Measurements from ENCODE around the gene COL26A1. TPM values are rescaled to one million over a fixed set of nuclear protein-coding genes. Genes with fewer than 3 reads are reported as not detected.

The COL26A1 gene
- total RNA-seq, 1 experiment from 2014 or later: not detected

DNA sequence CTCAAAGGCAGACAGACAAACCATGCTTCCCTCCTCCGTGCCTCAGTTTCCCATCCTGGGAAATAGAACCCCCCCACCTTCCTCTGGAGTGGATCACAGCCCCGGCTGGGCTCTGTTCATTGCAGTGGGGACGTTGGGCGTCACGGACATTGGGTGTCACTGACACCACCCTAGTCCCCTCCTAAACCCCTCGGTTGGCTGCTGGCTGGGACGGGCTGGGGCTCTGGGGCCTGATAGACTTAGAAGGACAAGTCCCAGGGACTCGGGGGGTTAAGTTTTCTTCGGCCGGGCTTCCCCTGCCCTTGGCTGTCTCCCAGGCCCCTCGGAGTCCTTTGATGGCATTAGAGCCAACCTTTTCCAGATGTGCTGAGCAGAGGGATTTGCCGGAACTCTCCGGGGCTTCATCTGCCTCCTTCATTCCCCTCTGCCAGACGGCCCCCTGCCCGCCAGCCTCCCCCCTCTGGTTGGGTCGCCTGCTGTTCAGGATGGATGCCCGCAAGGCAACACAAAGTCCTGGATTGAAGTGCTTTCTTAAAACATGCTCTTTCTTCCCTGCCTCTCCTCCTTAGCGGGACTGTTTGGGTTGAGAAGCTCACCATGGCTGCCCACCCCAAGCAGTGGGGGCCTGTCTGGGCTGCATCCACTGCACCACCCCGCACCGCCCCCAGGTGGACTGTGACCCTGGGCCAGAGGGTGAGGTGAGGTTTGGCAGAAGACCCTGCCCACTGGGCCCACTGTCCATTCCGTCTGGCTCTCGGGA is 73.0 kb downstream of the COL26A1 start:
- Histone ChIP-seq H3K36me3 (ENCODE audit: insufficient read depth, low read length) (no peaks in the 10 kb centered on the region), H3K9me3 (ENCODE audit: low read length) (no peaks in the 10 kb centered on the region), H3K9me2 (replicated peaks; ENCODE audit: insufficient read depth, low read length) (no peaks in the 10 kb centered on the region), H3K4me1 (ENCODE audit: low read length) (no peaks in the 10 kb centered on the region), H3K27ac (ENCODE audit: low read length) (no peak overlapping the region), H3K4me3 (ENCODE audit: low read length) (no peak overlapping the region), H3K9ac (ENCODE audit: low read length) (no peak overlapping the region), H4K20me1 (ENCODE audit: insufficient read depth, low read depth, low read length) (no peaks in the 10 kb centered on the region), H2AFZ (ENCODE audit: low read length) (no peak overlapping the region), H3K4me2 (ENCODE audit: low read depth, low read length, poor library complexity, severe bottlenecking) (no peak overlapping the region), H3K79me2 (ENCODE audit: low read length) (no peaks in the 10 kb centered on the region), H3K27me3 (ENCODE audit: low read length) (no peaks in the 10 kb centered on the region)
- DNase-seq: no peak

DNA sequence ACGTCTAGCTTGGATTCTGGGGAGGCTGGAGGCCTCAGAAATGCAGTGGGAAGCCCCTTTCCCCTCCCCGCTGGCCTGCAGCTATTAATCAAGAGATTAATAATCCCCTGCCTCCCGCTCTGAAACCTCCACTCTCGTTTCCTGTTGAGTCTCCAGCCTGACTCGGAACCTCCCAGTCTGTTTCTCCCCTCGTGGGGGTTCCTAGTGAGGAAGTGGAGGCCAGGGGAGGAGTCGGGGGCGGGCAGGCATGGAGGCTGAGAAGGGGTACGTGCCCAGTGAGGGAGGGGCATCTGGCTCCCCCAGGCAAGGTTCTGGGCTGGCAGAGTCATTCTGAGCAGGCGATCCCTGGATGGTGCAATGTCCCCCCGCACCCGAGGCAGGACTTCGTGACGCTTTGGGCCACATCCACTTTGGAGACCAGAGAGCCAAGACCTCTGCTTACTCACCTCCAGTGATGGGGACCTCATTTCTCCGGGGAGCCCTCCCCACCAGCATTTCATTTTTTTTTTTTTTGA is 73.6 kb downstream of the COL26A1 start:
- H2AFZ ChIP-seq (ENCODE audit: low read length): no peak overlapping the region
- no peak for DNase-seq
- no peak overlapping the region for H3K9ac ChIP-seq (ENCODE audit: low read length)
- H3K4me2 ChIP-seq (ENCODE audit: low read depth, low read length, poor library complexity, severe bottlenecking): no peak overlapping the region
- H3K9me2 ChIP-seq (replicated peaks; ENCODE audit: insufficient read depth, low read length): no peaks in the 10 kb centered on the region
- H3K27ac ChIP-seq (ENCODE audit: low read length): no peak overlapping the region
- no peaks in the 10 kb centered on the region for H3K36me3 ChIP-seq (ENCODE audit: insufficient read depth, low read length)
- no peaks in the 10 kb centered on the region for H3K9me3 ChIP-seq (ENCODE audit: low read length)
- H3K4me3 ChIP-seq (ENCODE audit: low read length): no peak overlapping the region
- no peaks in the 10 kb centered on the region for H3K27me3 ChIP-seq (ENCODE audit: low read length)
- no peaks in the 10 kb centered on the region for H3K4me1 ChIP-seq (ENCODE audit: low read length)
- H3K79me2 ChIP-seq (ENCODE audit: low read length): no peaks in the 10 kb centered on the region
- H4K20me1 ChIP-seq (ENCODE audit: insufficient read depth, low read depth, low read length): no peaks in the 10 kb centered on the region

DNA sequence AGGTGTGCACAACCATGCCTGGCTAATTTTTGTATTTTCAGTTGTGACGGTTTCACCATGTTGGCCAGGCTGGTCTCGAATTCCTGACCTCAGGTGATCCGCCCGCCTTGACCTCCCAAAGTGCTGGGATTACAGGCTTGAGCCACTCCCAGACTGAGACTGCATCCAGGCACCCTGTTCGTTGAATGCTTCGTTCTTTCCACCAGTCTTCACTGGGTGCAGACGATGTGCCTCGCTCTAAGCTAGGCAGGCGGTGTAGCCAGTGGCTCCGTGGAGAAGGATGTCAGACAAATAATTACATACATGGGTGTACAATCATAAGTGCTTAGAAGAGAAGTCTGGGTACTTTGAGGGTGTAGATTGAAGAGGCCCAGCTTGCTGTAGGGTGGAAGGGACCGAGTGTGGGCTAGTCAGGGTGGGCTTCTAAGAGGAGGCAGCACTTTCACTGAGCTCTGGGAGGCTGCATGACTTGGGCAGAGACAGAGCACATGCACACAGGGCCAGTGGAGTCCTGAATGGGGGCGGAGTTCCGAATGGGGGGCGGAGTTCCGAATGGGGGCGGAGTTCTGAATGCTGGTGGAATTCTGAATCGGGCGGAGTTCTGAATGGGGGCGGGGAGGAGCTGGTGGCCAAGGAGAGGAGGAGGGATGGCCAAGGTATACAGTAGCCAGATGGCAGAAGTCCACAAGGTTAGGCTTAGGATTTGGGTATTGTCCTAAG is 74.3 kb downstream of the COL26A1 start:
- Histone ChIP-seq H3K9me2 (replicated peaks; ENCODE audit: insufficient read depth, low read length) (no peaks in the 10 kb centered on the region), H3K36me3 (ENCODE audit: insufficient read depth, low read length) (no peaks in the 10 kb centered on the region), H3K27me3 (ENCODE audit: low read length) (no peaks in the 10 kb centered on the region), H4K20me1 (ENCODE audit: insufficient read depth, low read depth, low read length) (no peaks in the 10 kb centered on the region), H3K79me2 (ENCODE audit: low read length) (no peaks in the 10 kb centered on the region), H3K4me3 (ENCODE audit: low read length) (no peak overlapping the region), H3K9me3 (ENCODE audit: low read length) (no peaks in the 10 kb centered on the region), H3K27ac (ENCODE audit: low read length) (no peak overlapping the region), H3K9ac (ENCODE audit: low read length) (no peak overlapping the region), H3K4me1 (ENCODE audit: low read length) (no peaks in the 10 kb centered on the region), H3K4me2 (ENCODE audit: low read depth, low read length, poor library complexity, severe bottlenecking) (no peak overlapping the region), H2AFZ (ENCODE audit: low read length) (no peak overlapping the region)
- no peak for DNase-seq

DNA sequence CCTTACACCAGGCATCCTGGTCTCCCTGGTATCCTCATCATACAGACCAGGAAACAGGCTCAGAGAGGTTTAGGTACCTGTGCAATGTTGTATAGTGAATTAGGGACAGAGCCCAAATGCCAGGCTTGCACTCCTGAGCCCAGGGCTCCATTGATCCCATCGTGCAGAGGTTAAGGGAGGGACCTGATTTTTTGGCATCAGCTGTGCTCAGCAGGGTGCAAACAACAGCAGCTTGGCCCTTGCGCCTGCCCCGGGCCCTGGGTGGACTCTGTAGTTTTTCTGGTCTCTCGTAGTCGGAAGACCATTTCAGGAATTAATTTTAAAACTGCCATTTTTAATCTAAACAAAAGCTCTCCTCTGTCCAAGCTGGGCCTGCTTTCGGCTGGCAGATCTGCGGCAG is 79.2 kb downstream of the COL26A1 start:
- Histone ChIP-seq H3K9me2 (replicated peaks; ENCODE audit: insufficient read depth, low read length) (no peaks in the 10 kb centered on the region), H3K4me3 (ENCODE audit: low read length) (no peak overlapping the region), H3K36me3 (ENCODE audit: insufficient read depth, low read length) (no peaks in the 10 kb centered on the region), H3K9ac (ENCODE audit: low read length) (no peak overlapping the region), H3K9me3 (ENCODE audit: low read length) (no peaks in the 10 kb centered on the region), H3K27ac (ENCODE audit: low read length) (no peak overlapping the region), H2AFZ (ENCODE audit: low read length) (no peak overlapping the region), H3K4me1 (ENCODE audit: low read length) (no peaks in the 10 kb centered on the region), H3K79me2 (ENCODE audit: low read length) (no peaks in the 10 kb centered on the region), H3K27me3 (ENCODE audit: low read length) (no peaks in the 10 kb centered on the region), H4K20me1 (ENCODE audit: insufficient read depth, low read depth, low read length) (no peaks in the 10 kb centered on the region), H3K4me2 (ENCODE audit: low read depth, low read length, poor library complexity, severe bottlenecking) (no peak overlapping the region)
- DNase-seq: no peak

DNA sequence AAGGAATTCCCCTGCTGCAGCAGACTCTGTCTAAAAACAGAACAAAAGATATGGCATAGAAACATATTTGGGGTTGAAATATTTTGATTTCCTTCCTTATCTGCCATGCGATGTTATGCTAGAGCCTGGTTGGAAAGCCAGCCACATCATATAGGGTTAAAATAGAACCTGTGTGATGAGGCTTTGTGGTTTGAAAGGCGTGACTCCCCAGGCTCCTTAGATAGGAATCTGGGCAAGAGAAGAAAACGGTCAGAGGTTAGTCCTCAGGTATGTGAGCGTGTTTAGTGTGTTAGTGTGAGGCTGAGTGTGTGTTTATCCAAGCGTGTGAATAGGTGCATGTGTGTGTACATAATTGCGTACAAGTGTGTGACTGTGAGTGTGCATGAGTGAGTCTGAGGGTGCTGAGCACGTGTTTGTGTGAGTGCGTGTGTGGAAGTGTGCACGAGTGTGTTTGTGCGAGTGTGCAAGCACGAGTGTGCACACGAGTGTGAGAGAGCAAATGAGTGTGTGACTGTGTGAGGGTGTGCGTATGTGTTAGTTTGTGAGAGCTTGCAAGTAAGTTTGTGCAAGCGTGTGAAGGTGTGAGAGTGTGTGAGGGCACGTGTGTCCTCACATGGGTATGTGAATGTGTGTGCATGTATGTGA is 79.9 kb downstream of the COL26A1 start:
- Histone ChIP-seq H3K9ac (ENCODE audit: low read length) (no peak overlapping the region), H4K20me1 (ENCODE audit: insufficient read depth, low read depth, low read length) (no peaks in the 10 kb centered on the region), H3K79me2 (ENCODE audit: low read length) (no peaks in the 10 kb centered on the region), H3K27ac (ENCODE audit: low read length) (no peak overlapping the region), H2AFZ (ENCODE audit: low read length) (no peak overlapping the region), H3K4me3 (ENCODE audit: low read length) (no peak overlapping the region), H3K27me3 (ENCODE audit: low read length) (no peaks in the 10 kb centered on the region), H3K9me2 (replicated peaks; ENCODE audit: insufficient read depth, low read length) (no peaks in the 10 kb centered on the region), H3K9me3 (ENCODE audit: low read length) (no peaks in the 10 kb centered on the region), H3K36me3 (ENCODE audit: insufficient read depth, low read length) (no peaks in the 10 kb centered on the region), H3K4me2 (ENCODE audit: low read depth, low read length, poor library complexity, severe bottlenecking) (no peak overlapping the region), H3K4me1 (ENCODE audit: low read length) (no peaks in the 10 kb centered on the region)
- no peak for DNase-seq

DNA sequence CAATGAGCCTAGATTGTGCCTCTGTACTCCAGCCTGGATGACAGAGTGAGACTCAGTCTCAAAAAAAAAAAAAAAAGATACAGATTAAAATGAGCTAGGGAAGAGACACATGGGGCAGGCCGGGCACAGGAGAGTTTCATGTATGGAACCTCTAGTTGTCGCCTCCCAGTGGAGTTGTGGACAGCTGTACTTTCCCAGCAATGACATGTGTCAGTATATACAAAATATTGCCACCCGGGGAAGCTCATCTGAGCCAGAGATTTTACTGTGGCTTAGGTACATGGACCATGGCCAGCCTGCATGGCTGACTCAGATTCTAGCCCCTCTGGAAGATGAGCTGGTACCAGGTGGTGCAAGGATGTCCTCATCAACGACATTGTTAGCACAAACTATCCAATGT is 87.4 kb downstream of the COL26A1 start:
- H3K9me2 ChIP-seq (replicated peaks; ENCODE audit: insufficient read depth, low read length): no peaks in the 10 kb centered on the region
- no peaks in the 10 kb centered on the region for H3K27me3 ChIP-seq (ENCODE audit: low read length)
- no peaks in the 10 kb centered on the region for H3K4me1 ChIP-seq (ENCODE audit: low read length)
- H3K9ac ChIP-seq (ENCODE audit: low read length): no peak overlapping the region
- no peaks in the 10 kb centered on the region for H3K79me2 ChIP-seq (ENCODE audit: low read length)
- H3K36me3 ChIP-seq (ENCODE audit: insufficient read depth, low read length): no peaks in the 10 kb centered on the region
- no peaks in the 10 kb centered on the region for H3K9me3 ChIP-seq (ENCODE audit: low read length)
- H3K27ac ChIP-seq (ENCODE audit: low read length): no peak overlapping the region
- no peak for DNase-seq
- H2AFZ ChIP-seq (ENCODE audit: low read length): no peak overlapping the region
- no peak overlapping the region for H3K4me2 ChIP-seq (ENCODE audit: low read depth, low read length, poor library complexity, severe bottlenecking)
- no peaks in the 10 kb centered on the region for H4K20me1 ChIP-seq (ENCODE audit: insufficient read depth, low read depth, low read length)
- H3K4me3 ChIP-seq (ENCODE audit: low read length): no peak overlapping the region

DNA sequence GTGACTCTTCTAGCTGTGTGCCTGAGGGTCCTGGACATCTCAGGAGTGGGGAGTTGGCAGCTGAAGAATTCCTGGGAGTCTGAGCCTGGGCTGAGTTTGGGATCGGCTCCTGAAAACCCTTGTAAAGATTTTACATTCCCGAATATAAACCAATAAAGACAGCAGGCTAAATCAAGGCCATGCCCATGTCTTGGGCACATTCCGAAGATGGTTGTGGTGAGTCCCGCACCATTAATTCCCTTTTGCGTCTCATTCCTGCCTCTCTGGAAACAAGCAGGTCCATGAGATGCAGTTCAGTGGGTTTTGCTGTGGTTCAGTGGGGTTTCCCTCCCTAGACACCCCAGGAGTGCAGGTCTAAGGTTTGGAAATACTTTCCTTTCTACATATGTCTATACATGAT is 90.9 kb downstream of the COL26A1 start:
- Histone ChIP-seq H2AFZ (ENCODE audit: low read length) (no peak overlapping the region), H3K9ac (ENCODE audit: low read length) (no peak overlapping the region), H3K27ac (ENCODE audit: low read length) (no peak overlapping the region), H3K36me3 (ENCODE audit: insufficient read depth, low read length) (no peaks in the 10 kb centered on the region), H3K79me2 (ENCODE audit: low read length) (no peaks in the 10 kb centered on the region), H4K20me1 (ENCODE audit: insufficient read depth, low read depth, low read length) (no peaks in the 10 kb centered on the region), H3K4me3 (ENCODE audit: low read length) (no peak overlapping the region), H3K4me2 (ENCODE audit: low read depth, low read length, poor library complexity, severe bottlenecking) (no peak overlapping the region), H3K9me2 (replicated peaks; ENCODE audit: insufficient read depth, low read length) (no peaks in the 10 kb centered on the region), H3K27me3 (ENCODE audit: low read length) (no peaks in the 10 kb centered on the region), H3K4me1 (ENCODE audit: low read length) (no peaks in the 10 kb centered on the region), H3K9me3 (ENCODE audit: low read length) (no peaks in the 10 kb centered on the region)
- DNase-seq: no peak

DNA sequence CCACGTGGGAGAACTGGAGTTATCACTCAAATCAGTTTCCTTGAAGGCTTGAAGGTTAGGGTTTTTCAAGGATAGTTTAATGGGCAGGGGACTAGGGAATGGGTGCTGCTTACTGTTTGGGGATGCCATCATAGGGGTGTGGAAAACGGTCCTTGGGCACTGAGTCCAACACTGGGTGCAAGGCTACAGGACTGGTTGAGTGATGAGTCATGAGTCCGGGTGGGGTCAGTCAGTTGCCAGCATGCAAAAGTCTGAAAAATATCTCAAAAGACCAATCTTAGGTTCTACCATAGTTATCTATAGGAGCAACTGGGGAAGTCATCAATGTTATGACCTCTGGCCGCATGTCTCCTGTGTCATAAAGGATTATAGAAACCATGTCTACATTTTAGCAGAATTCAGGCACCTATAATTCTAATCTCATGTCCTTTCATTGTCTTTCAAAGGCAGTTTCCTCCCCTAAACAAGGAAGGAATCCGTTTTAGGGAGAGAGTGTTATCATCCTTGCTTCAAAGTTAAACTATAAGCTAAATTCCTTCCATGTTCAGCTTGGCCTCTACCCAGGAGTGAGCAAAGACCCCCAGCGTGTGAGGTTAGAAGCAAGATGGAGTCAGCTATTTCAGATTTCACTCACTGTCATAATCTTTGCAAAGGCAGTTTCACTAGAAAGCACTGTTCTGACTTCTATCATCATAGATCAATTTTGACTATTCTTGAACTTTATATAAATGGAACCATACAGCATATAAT is 94.5 kb downstream of the COL26A1 start:
- H3K9me3 ChIP-seq (ENCODE audit: low read length): no peaks in the 10 kb centered on the region
- H3K4me2 ChIP-seq (ENCODE audit: low read depth, low read length, poor library complexity, severe bottlenecking): no peak overlapping the region
- no peaks in the 10 kb centered on the region for H3K9me2 ChIP-seq (replicated peaks; ENCODE audit: insufficient read depth, low read length)
- H3K79me2 ChIP-seq (ENCODE audit: low read length): no peaks in the 10 kb centered on the region
- H3K4me1 ChIP-seq (ENCODE audit: low read length): no peaks in the 10 kb centered on the region
- no peak for DNase-seq
- no peak overlapping the region for H3K4me3 ChIP-seq (ENCODE audit: low read length)
- no peak overlapping the region for H3K9ac ChIP-seq (ENCODE audit: low read length)
- no peaks in the 10 kb centered on the region for H4K20me1 ChIP-seq (ENCODE audit: insufficient read depth, low read depth, low read length)
- H2AFZ ChIP-seq (ENCODE audit: low read length): no peak overlapping the region
- H3K27ac ChIP-seq (ENCODE audit: low read length): no peak overlapping the region
- H3K27me3 ChIP-seq (ENCODE audit: low read length): no peaks in the 10 kb centered on the region
- H3K36me3 ChIP-seq (ENCODE audit: insufficient read depth, low read length): no peaks in the 10 kb centered on the region

Data from Karpas-422 (cell line).